ENCODE results near the gene FMN1.
"Not testable (repeated sequence)": the region's sequence is repeated elsewhere in the genome, so short reads cannot be mapped to it uniquely, and the experiment has no call there.

FMN1 gene

GRCh38 chr15:32873284-32874114, 321.0 kb downstream of the FMN1 start:
- DNase-seq: no peak

- DNase-seq: no peak
Observed at GRCh38 chr15:32872621-32873283, 321.8 kb downstream of the FMN1 start.

GRCh38 chr15:32871883-32872282, 322.6 kb downstream of the FMN1 start:
- no peak for DNase-seq

GRCh38 chr15:32870240-32871033, 324.1 kb downstream of the FMN1 start:
- no peak for DNase-seq

GRCh38 chr15:32869776-32870175, 324.7 kb downstream of the FMN1 start:
- no peak for DNase-seq

- no peak for DNase-seq
Observed at GRCh38 chr15:32867313-32867626, 327.2 kb downstream of the FMN1 start.

- DNase-seq: no peak
Observed at GRCh38 chr15:32866454-32867312, 327.8 kb downstream of the FMN1 start.

- DNase-seq: no peak
Observed at GRCh38 chr15:32864841-32865240, 329.7 kb downstream of the FMN1 start.

GRCh38 chr15:32864051-32864450, 330.5 kb downstream of the FMN1 start:
- DNase-seq: no peak

GRCh38 chr15:32861761-32862160, 332.8 kb downstream of the FMN1 start:
- no peak for DNase-seq

GRCh38 chr15:32861174-32861573, 333.3 kb downstream of the FMN1 start:
- DNase-seq: no peak

- no peak for DNase-seq
Observed at GRCh38 chr15:32859996-32860395, 334.5 kb downstream of the FMN1 start.

GRCh38 chr15:32859251-32859650, 335.3 kb downstream of the FMN1 start:
- no peak for DNase-seq

- DNase-seq: no peak
Observed at GRCh38 chr15:32857732-32858131, 336.8 kb downstream of the FMN1 start.

- DNase-seq: no peak
Observed at GRCh38 chr15:32856753-32857152, 337.8 kb downstream of the FMN1 start.

GRCh38 chr15:32855942-32856341, 338.6 kb downstream of the FMN1 start:
- no peak for DNase-seq

- no peak for DNase-seq
Observed at GRCh38 chr15:32853592-32853991, 340.9 kb downstream of the FMN1 start.

- no peak for DNase-seq
Observed at GRCh38 chr15:32852771-32853170, 341.7 kb downstream of the FMN1 start.

- no peak for DNase-seq
Observed at GRCh38 chr15:32852017-32852416, 342.5 kb downstream of the FMN1 start.

- no peak for DNase-seq
Observed at GRCh38 chr15:32851572-32851971, 342.9 kb downstream of the FMN1 start.

GRCh38 chr15:32849769-32850668, 344.5 kb downstream of the FMN1 start:
- DNase-seq: no peak

- DNase-seq: not testable (repeated sequence)
Observed at GRCh38 chr15:32846671-32847070, 347.8 kb downstream of the FMN1 start.

Data from activated CD4-positive, CD25-positive, alpha-beta regulatory T cell (primary cell).